ENCODE measurements around the gene CRYBB1.

- no peak for TF ChIP-seq POLR2AphosphoS5 (IDR thresholded peaks at IDR 0.05; ENCODE audit: low read depth)
- TF ChIP-seq CTCF (conservative IDR thresholded peaks at IDR 0.05; ENCODE audit: low read depth in 2 of 2): no peak
- TF ChIP-seq EZH2phosphoT487 (IDR thresholded peaks at IDR 0.05; ENCODE audit: unreplicated experiment): no peak
- TF ChIP-seq EZH2 (IDR thresholded peaks at IDR 0.05; ENCODE audit: low read depth, unreplicated experiment): no peak
- no peak for TF ChIP-seq REST (IDR thresholded peaks at IDR 0.05; ENCODE audit: unreplicated experiment)
- TF ChIP-seq STAT1 (IDR thresholded peaks at IDR 0.05; ENCODE audit: unreplicated experiment): no peak
- TF ChIP-seq ZNF114 (CRISPR knock-in tag; IDR thresholded peaks at IDR 0.05): no peak
Observed at GRCh38 chr22:26614322-26614721, 3.5 kb downstream of the CRYBB1 start.
